ENCODE data around the gene GYG2. TPM values are rescaled to one million over a fixed set of nuclear protein-coding genes. Genes with fewer than 3 reads are reported as not detected.

The GYG2 gene
- total RNA-seq, 4 donors from 2014 or later: 3.0 to 6.8 (median 4.2) TPM

DNA sequence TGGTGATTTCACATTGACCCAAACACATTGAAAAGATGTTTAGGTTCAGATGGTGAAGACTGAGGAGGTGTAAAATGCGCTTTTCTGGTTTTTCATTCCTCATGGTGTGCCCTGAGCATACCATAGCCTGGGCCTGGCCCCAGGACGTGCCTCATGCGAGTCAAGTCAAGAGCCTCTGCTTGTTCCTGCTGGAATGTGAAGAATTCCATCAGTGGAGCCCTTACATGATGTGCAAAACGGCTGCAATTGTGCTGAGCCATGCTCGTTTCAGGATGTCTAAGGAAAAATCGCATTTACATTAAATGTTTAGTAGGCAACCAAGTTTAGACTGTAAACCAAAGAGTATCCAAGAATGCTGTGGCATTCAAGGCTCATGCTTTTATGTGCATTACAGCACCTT, 34.9 kb downstream of the GYG2 start:
- Histone ChIP-seq H3K27me3 (no peaks in the 10 kb centered on the region), H3K9me3 (no peaks in the 10 kb centered on the region), H3K27ac (no peak overlapping the region), H3K36me3 (no peaks in the 10 kb centered on the region), H3K4me1 (no peaks in the 10 kb centered on the region), H3K4me3 (no peak overlapping the region)
- intact Hi-C loops (cut with DNase I; ENCODE audit: low total_unique reads) (no loop called here), in situ Hi-C loops (cut with MboI; ENCODE audit: low pct_ligation_motif_present in 1 of 4, low pct_unique_long_range_greater_than_20kb in 1 of 4, low sequenced_read_pairs in 3 of 4) (no loop called here)
- TF ChIP-seq, protein P1, sequence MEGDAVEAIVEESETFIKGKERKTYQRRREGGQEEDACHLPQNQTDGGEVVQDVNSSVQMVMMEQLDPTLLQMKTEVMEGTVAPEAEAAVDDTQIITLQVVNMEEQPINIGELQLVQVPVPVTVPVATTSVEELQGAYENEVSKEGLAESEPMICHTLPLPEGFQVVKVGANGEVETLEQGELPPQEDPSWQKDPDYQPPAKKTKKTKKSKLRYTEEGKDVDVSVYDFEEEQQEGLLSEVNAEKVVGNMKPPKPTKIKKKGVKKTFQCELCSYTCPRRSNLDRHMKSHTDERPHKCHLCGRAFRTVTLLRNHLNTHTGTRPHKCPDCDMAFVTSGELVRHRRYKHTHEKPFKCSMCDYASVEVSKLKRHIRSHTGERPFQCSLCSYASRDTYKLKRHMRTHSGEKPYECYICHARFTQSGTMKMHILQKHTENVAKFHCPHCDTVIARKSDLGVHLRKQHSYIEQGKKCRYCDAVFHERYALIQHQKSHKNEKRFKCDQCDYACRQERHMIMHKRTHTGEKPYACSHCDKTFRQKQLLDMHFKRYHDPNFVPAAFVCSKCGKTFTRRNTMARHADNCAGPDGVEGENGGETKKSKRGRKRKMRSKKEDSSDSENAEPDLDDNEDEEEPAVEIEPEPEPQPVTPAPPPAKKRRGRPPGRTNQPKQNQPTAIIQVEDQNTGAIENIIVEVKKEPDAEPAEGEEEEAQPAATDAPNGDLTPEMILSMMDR (IDR thresholded peaks at IDR 0.05): no peak
- TF ChIP-seq POLR2AphosphoS5 (IDR thresholded peaks at IDR 0.05) (no peak), EP300 (IDR thresholded peaks at IDR 0.05; ENCODE audit: low read depth) (no peak), POLR2A (IDR thresholded peaks at IDR 0.05) (no peak)
- WGBS, 2 donors (ENCODE audit: low coverage in 1 of 2): 65 to 80% methylated on average over 1 to 6 of the region's 6 CpGs
- DNase-seq: no peak

DNA sequence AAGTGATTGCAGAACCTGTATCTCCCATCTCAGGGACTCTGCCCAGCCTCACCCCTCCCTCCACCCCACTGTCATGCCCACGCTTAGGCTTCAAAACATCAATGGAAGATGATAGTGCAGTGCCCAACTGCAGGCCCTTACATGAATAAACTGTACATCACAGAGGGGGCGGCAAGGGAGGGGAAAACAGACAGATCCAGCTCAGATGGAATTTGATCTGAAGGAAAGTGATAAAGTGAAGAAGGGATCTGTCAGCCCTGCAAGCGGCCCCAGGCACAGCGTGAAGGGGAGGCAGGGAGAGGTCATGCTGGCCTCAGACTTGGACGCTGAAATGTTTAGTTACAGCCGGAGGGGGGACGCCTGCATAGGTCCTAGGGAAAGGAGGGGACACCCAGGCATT, 38.5 kb downstream of the GYG2 start:
- no peak for TF ChIP-seq POLR2AphosphoS5 (IDR thresholded peaks at IDR 0.05)
- TF ChIP-seq POLR2A (IDR thresholded peaks at IDR 0.05): no peak
- TF ChIP-seq EP300 (IDR thresholded peaks at IDR 0.05; ENCODE audit: low read depth): no peak
- TF ChIP-seq, protein P1 (IDR thresholded peaks at IDR 0.05): no peak
- H3K4me3 ChIP-seq: no peak overlapping the region
- no peaks in the 10 kb centered on the region for H3K27me3 ChIP-seq
- H3K4me1 ChIP-seq: no peaks in the 10 kb centered on the region
- in situ Hi-C loops (cut with MboI; ENCODE audit: low pct_ligation_motif_present in 1 of 4, low pct_unique_long_range_greater_than_20kb in 1 of 4, low sequenced_read_pairs in 3 of 4): no loop called here
- no peak for DNase-seq
- H3K27ac ChIP-seq: no peak overlapping the region
- intact Hi-C loops (cut with DNase I; ENCODE audit: low total_unique reads): no loop called here
- 78% methylated on average over 7 of the region's 7 CpGs; no CpG with 5 or more reads in 1 of the 2 donors for WGBS, 2 donors (ENCODE audit: low coverage in 1 of 2)
- no peaks in the 10 kb centered on the region for H3K9me3 ChIP-seq
- H3K36me3 ChIP-seq: no peaks in the 10 kb centered on the region

- no peaks in the 10 kb centered on the region for H3K27me3 ChIP-seq
- H3K4me1 ChIP-seq: no peaks in the 10 kb centered on the region
- TF ChIP-seq POLR2A (IDR thresholded peaks at IDR 0.05) (no peak), EP300 (IDR thresholded peaks at IDR 0.05; ENCODE audit: low read depth) (no peak), POLR2AphosphoS5 (IDR thresholded peaks at IDR 0.05) (no peak)
- TF ChIP-seq, protein P1 (IDR thresholded peaks at IDR 0.05): no peak
- no peak overlapping the region for H3K27ac ChIP-seq
- in situ Hi-C loops (cut with MboI; ENCODE audit: low pct_ligation_motif_present in 1 of 4, low pct_unique_long_range_greater_than_20kb in 1 of 4, low sequenced_read_pairs in 3 of 4): no loop called here
- H3K36me3 ChIP-seq: no peaks in the 10 kb centered on the region
- no peak for DNase-seq
- H3K9me3 ChIP-seq: no peaks in the 10 kb centered on the region
- intact Hi-C loops (cut with DNase I; ENCODE audit: low total_unique reads): no loop called here
- H3K4me3 ChIP-seq: no peak overlapping the region
Measured at GRCh38 chrX:2870650-2871049, 41.9 kb downstream of the GYG2 start.

- intact Hi-C loops (cut with DNase I; ENCODE audit: low total_unique reads) (no loop called here), in situ Hi-C loops (cut with MboI; ENCODE audit: low pct_ligation_motif_present in 1 of 4, low pct_unique_long_range_greater_than_20kb in 1 of 4, low sequenced_read_pairs in 3 of 4) (no loop called here)
- Histone ChIP-seq H3K9me3 (no peaks in the 10 kb centered on the region), H3K4me3 (no peak overlapping the region), H3K27ac (no peak overlapping the region), H3K4me1 (no peaks in the 10 kb centered on the region), H3K27me3 (no peaks in the 10 kb centered on the region), H3K36me3 (no peaks in the 10 kb centered on the region)
- 54% methylated on average over 2 of the region's 2 CpGs; no CpG with 5 or more reads in 1 of the 2 donors for WGBS, 2 donors (ENCODE audit: low coverage in 1 of 2)
- TF ChIP-seq EP300 (IDR thresholded peaks at IDR 0.05; ENCODE audit: low read depth) (no peak), POLR2A (IDR thresholded peaks at IDR 0.05) (no peak), POLR2AphosphoS5 (IDR thresholded peaks at IDR 0.05) (no peak)
- TF ChIP-seq, protein P1 (IDR thresholded peaks at IDR 0.05): no peak
- no peak for DNase-seq
Measured at GRCh38 chrX:2871831-2872230, 43.1 kb downstream of the GYG2 start.

Measured in transverse colon (tissue), 4 donors.